Measurements from ENCODE around the gene PIMREG.

GRCh38 chr17:6398955-6399354 lies 45.3 kb upstream of the PIMREG start:
- TF ChIP-seq, protein P1, sequence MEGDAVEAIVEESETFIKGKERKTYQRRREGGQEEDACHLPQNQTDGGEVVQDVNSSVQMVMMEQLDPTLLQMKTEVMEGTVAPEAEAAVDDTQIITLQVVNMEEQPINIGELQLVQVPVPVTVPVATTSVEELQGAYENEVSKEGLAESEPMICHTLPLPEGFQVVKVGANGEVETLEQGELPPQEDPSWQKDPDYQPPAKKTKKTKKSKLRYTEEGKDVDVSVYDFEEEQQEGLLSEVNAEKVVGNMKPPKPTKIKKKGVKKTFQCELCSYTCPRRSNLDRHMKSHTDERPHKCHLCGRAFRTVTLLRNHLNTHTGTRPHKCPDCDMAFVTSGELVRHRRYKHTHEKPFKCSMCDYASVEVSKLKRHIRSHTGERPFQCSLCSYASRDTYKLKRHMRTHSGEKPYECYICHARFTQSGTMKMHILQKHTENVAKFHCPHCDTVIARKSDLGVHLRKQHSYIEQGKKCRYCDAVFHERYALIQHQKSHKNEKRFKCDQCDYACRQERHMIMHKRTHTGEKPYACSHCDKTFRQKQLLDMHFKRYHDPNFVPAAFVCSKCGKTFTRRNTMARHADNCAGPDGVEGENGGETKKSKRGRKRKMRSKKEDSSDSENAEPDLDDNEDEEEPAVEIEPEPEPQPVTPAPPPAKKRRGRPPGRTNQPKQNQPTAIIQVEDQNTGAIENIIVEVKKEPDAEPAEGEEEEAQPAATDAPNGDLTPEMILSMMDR (IDR thresholded peaks at IDR 0.05), result no peak
- TF ChIP-seq POLR2A (IDR thresholded peaks at IDR 0.05), result no peak
